ENCODE measurements around the gene CAPN3.

CAPN3 gene

GRCh38 chr15:42356851-42357250, 2.5 kb upstream of the CAPN3 start:
- no peak for DNase-seq (ENCODE audit: low read depth)

GRCh38 chr15:42358141-42358540, 1.2 kb upstream of the CAPN3 start:
- no peak for DNase-seq (ENCODE audit: low read depth)

- no peak for DNase-seq (ENCODE audit: low read depth)
Measured at GRCh38 chr15:42359985-42360384, 684 bp downstream of the CAPN3 start.

- no peak for DNase-seq (ENCODE audit: low read depth)
Measured at GRCh38 chr15:42360535-42361112, 1.3 kb downstream of the CAPN3 start.

GRCh38 chr15:42363487-42363886, 4.2 kb downstream of the CAPN3 start:
- DNase-seq (ENCODE audit: low read depth), result no peak

GRCh38 chr15:42363942-42364341, 4.6 kb downstream of the CAPN3 start:
- DNase-seq (ENCODE audit: low read depth), result no peak

- no peak for DNase-seq (ENCODE audit: low read depth)
Measured at GRCh38 chr15:42364529-42364928, 5.2 kb downstream of the CAPN3 start.

- no peak for DNase-seq (ENCODE audit: low read depth)
Measured at GRCh38 chr15:42365921-42366550, 6.7 kb downstream of the CAPN3 start.

GRCh38 chr15:42367041-42367440, 7.7 kb downstream of the CAPN3 start:
- no peak for DNase-seq (ENCODE audit: low read depth)

GRCh38 chr15:42368096-42368495, 8.8 kb downstream of the CAPN3 start:
- no peak for DNase-seq (ENCODE audit: low read depth)

GRCh38 chr15:42371096-42371495, 11.8 kb downstream of the CAPN3 start:
- no peak for DNase-seq (ENCODE audit: low read depth)

- no peak for DNase-seq (ENCODE audit: low read depth)
Measured at GRCh38 chr15:42373274-42373673, 14.0 kb downstream of the CAPN3 start.

- DNase-seq (ENCODE audit: low read depth), result no peak
Measured at GRCh38 chr15:42373936-42374335, 14.6 kb downstream of the CAPN3 start.

- no peak for DNase-seq (ENCODE audit: low read depth)
Measured at GRCh38 chr15:42374810-42375209, 15.5 kb downstream of the CAPN3 start.

- no peak for DNase-seq (ENCODE audit: low read depth)
Measured at GRCh38 chr15:42375252-42375651, 16.0 kb downstream of the CAPN3 start.

- no peak for DNase-seq (ENCODE audit: low read depth)
Measured at GRCh38 chr15:42375941-42376340, 16.6 kb downstream of the CAPN3 start.

GRCh38 chr15:42378011-42378410, 18.7 kb downstream of the CAPN3 start:
- DNase-seq (ENCODE audit: low read depth), result no peak

GRCh38 chr15:42384597-42384996, 25.3 kb downstream of the CAPN3 start:
- DNase-seq (ENCODE audit: low read depth), result no peak

GRCh38 chr15:42385206-42385979, 26.1 kb downstream of the CAPN3 start:
- no peak for DNase-seq (ENCODE audit: low read depth)

GRCh38 chr15:42385980-42386700, 26.8 kb downstream of the CAPN3 start:
- DNase-seq (ENCODE audit: low read depth), result no peak

GRCh38 chr15:42387603-42388002, 28.3 kb downstream of the CAPN3 start:
- DNase-seq (ENCODE audit: low read depth), result no peak

- DNase-seq (ENCODE audit: low read depth), result no peak
Measured at GRCh38 chr15:42392309-42393024, 33.2 kb downstream of the CAPN3 start.

Measured in T follicular helper cell (primary cell).